Progenitor cell of endocrine pancreas (in vitro differentiated cells): Measurements from ENCODE around the gene C1R. TPM values are rescaled to one million over a fixed set of nuclear protein-coding genes. Genes with fewer than 3 reads are reported as not detected.
A peak's percentile ranks its signal among the peaks of the same experiment; 100 is the strongest.

Experiments used
- DNase-seq: peaks from one replicate; pipeline ENCODE4 v3.0.0; 2021; ENCODE audit warnings: low spot score; ENCODE audit not compliant: unreplicated experiment
- H3K27ac Mint-ChIP-seq: 2 replicates; pipeline ENCODE4 v1.8.0; 2021; ENCODE audit warnings: mild to moderate bottlenecking, moderate library complexity, mixed read lengths
- H3K27me3 Mint-ChIP-seq: 2 replicates; pipeline ENCODE4 v1.8.0; 2021; ENCODE audit warnings: mixed read lengths
- H3K36me3 Mint-ChIP-seq: 2 replicates; pipeline ENCODE4 v1.8.0; 2022; ENCODE audit warnings: mixed read lengths; ENCODE audit not compliant: insufficient read depth
- H3K4me1 Mint-ChIP-seq: 2 replicates; pipeline ENCODE4 v1.8.0; 2021; ENCODE audit warnings: low read depth, mixed read lengths
- H3K4me3 Mint-ChIP-seq: 2 replicates; pipeline ENCODE4 v1.8.0; 2021; ENCODE audit warnings: low read depth, mild to moderate bottlenecking, moderate library complexity, mixed read lengths
- H3K9me3 Mint-ChIP-seq: 2 replicates; pipeline ENCODE4 v1.8.0; 2021; ENCODE audit warnings: low read depth, mixed read lengths
- total RNA-seq: library from RNA; stranded (reverse); gene quantifications from 2 replicates; pipeline ENCODE4 v1.2.1, GENCODE V29; 2021
- TF ChIP-seq, protein P1 (sequence below): fragments of 200-600 bp; sonication (generic); IDR thresholded peaks from one replicate; pipeline ENCODE4 v1.5.0; 2021; ENCODE audit warnings: antibody characterized with exemption, mild to moderate bottlenecking; ENCODE audit not compliant: unreplicated experiment

The C1R gene
- total RNA-seq, 1 donor from 2014 or later, result 10.2 TPM

DNA sequence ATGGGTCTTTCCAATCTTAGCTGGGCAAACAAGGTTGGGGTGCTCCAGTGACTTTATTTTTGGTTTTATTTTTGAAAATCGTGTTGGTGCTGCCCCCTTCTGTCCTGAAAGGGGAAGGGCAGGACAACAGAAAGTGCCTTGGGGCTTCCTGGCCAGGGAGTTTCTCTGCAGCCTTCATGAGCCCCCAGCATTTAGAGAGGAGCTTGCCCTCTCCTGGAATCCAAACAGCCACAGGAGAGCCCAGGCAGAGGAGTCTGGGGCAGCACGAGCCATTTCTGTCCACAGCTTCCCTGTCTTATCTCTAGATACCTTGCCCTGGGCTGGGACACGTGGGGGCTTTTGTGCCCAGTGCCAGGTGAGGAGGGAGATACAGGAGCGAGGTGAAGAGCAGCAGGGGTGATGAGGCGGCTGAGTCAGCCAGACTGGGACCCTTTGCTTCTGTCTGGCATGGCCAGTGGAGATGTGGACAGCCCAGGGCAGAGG, 21.2 kb upstream of the C1R start:
- peaks cover 3% of the 10 kb centered on the region for H3K4me1 Mint-ChIP-seq
- TF ChIP-seq, protein P1, sequence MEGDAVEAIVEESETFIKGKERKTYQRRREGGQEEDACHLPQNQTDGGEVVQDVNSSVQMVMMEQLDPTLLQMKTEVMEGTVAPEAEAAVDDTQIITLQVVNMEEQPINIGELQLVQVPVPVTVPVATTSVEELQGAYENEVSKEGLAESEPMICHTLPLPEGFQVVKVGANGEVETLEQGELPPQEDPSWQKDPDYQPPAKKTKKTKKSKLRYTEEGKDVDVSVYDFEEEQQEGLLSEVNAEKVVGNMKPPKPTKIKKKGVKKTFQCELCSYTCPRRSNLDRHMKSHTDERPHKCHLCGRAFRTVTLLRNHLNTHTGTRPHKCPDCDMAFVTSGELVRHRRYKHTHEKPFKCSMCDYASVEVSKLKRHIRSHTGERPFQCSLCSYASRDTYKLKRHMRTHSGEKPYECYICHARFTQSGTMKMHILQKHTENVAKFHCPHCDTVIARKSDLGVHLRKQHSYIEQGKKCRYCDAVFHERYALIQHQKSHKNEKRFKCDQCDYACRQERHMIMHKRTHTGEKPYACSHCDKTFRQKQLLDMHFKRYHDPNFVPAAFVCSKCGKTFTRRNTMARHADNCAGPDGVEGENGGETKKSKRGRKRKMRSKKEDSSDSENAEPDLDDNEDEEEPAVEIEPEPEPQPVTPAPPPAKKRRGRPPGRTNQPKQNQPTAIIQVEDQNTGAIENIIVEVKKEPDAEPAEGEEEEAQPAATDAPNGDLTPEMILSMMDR, result peak; percentile 96
- H3K4me3 Mint-ChIP-seq, result no peak overlapping the region
- H3K9me3 Mint-ChIP-seq, result no peaks in the 10 kb centered on the region
- H3K36me3 Mint-ChIP-seq, result peaks cover 3% of the 10 kb centered on the region
- H3K27me3 Mint-ChIP-seq, result no peaks in the 10 kb centered on the region
- H3K27ac Mint-ChIP-seq, result peak overlapping the region; percentile 5
- no peak for DNase-seq

DNA sequence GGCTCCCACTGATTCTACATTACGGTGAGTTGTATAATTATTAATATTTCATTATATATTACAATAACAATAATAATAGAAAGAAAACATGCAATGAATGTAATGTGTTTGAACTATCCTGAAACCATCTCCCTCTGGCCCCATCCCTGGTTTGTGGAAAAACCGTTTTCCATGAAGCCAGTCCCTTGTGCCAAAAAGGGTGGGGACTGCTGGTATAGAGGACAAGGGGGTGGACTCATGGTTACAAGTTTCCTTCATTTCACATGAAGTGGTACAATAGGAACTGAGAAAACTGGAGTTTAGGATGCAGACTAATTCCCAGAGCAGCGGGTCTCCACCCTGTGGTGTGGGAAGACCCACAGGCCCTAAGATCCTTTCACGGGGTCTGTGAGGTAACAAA, 19.8 kb upstream of the C1R start:
- Mint-ChIP-seq H3K27me3 (no peaks in the 10 kb centered on the region), H3K27ac (no peak overlapping the region), H3K4me1 (peaks cover 9% of the 10 kb centered on the region), H3K4me3 (no peak overlapping the region), H3K9me3 (no peaks in the 10 kb centered on the region), H3K36me3 (peaks cover 7% of the 10 kb centered on the region)
- TF ChIP-seq, protein P1, result no peak
- no peak for DNase-seq

DNA sequence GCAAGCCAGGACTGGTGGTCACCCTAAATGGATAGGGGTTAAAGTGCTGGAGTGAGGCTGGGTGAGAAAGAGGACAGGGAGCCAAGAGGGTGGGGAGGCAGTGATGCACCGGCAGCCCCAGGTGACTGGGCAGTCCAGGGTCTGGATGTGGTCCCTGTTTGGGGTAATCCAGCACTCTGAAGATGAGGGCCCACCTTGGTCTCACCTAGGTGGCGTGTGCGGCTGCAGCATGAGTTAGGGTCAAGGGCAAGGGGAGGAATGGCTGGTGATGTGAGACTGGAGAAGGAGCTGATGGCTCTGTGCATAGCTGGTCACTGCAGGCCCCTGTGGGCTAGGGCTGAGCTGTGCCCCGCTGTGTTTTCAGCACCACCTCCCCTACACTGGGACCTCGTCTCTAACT, 18.4 kb upstream of the C1R start:
- peaks cover 10% of the 10 kb centered on the region for H3K4me1 Mint-ChIP-seq
- H3K27ac Mint-ChIP-seq, result no peak overlapping the region

DNA sequence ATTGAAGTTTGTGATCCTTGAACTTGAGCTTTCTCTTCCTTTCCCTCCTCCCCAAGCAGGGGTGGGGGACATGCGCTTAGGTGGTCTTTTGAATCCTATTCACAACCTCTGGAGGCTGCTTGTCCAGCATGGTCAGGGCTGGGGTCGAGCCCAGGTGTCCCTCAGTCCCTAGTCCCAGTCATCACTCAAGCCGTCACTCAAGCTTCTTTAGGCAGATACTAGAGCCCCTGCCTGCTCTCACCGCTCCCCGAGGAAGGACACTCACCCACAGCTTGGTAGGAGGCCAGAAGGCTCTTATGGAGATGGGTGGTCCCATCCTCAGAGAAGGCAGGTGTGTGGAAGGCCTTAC, 17.3 kb upstream of the C1R start:
- DNase-seq, result no peak
- Mint-ChIP-seq H3K36me3 (peaks cover 24% of the 10 kb centered on the region), H3K9me3 (peaks cover 10% of the 10 kb centered on the region), H3K27ac (no peak overlapping the region), H3K4me3 (peak overlapping the region; percentile 94), H3K27me3 (no peaks in the 10 kb centered on the region), H3K4me1 (peaks cover 11% of the 10 kb centered on the region)
- TF ChIP-seq, protein P1, result no peak

More for the DNA sequence above, 18.4 kb upstream of the C1R start:
- Mint-ChIP-seq H3K36me3 (peaks cover 18% of the 10 kb centered on the region), H3K9me3 (peaks cover 7% of the 10 kb centered on the region), H3K27me3 (no peaks in the 10 kb centered on the region), H3K4me3 (no peak overlapping the region)
- no peak for DNase-seq
- TF ChIP-seq, protein P1, result no peak

DNA sequence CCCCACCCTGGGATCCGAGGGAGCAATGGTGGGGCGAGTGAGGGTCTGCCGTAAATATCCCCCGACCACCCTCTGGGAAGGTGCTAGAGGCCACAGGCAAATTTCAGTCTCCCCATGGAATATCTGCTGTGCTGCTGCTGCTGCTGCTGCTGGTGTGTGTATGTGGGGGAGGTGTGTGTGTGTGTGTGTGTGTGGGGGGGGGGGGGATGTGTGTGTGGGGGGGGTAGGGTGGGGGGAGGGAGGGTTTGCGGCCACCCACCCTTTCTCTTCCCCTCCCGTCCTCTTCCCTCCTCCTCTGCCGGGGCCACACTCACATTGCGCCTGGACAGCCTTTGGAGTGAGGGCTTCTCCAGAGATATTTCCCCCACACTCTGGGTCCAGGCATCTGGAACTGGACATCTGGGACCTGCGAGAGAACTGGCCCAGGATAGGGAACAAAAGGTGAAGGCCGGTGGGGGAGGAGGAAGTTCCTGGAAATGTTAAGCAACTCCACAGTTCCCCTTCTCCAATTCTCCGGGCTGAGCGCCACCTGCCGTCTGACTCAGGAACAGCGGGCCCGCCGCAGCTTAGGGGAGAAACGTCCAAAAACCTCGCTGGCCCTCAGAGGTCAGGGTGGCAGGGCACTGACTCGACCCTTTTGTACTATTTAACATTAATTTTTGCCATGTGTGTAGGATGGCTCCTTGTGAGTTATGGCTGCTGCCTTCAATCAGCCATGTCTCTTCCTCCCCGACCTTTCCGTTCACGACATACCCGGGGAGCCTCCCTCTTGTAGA, 16.7 kb upstream of the C1R start, which contains the start of gene C1RL:
TSS of gene C1RL (minus strand) at position 419 of the 776 bp plus-strand sequence. CDS start at position 385, 34 bp downstream.
- H3K27ac Mint-ChIP-seq, result peak within 1 kb of the TSS; percentile 99
- H3K9me3 Mint-ChIP-seq, result peaks cover 10% of the 10 kb centered on the region

More for the DNA sequence above, 16.7 kb upstream of the C1R start, which contains the start of gene C1RL:
- Mint-ChIP-seq H3K27me3 (no peaks in the 10 kb centered on the region), H3K4me1 (peaks cover 11% of the 10 kb centered on the region), H3K4me3 (peak within 1 kb of the TSS; percentile 94), H3K36me3 (peaks cover 26% of the 10 kb centered on the region)
- peak; percentile 99 for DNase-seq
- TF ChIP-seq, protein P1, result peak; percentile 100
